Measurements from ENCODE around the gene KIAA1549. TPM values are rescaled to one million over a fixed set of nuclear protein-coding genes. Genes with fewer than 3 reads are reported as not detected.
"Not testable (repeated sequence)": the region's sequence is repeated elsewhere in the genome, so short reads cannot be mapped to it uniquely, and the experiment has no call there.

Gene KIAA1549
- polyA plus RNA-seq, 5 donors: 11.5 to 14.7 (median 14.5) TPM

GRCh38 chr7:138945154-138945553 lies 36.0 kb downstream of the KIAA1549 start:
- DNase-seq: no peak

DNA sequence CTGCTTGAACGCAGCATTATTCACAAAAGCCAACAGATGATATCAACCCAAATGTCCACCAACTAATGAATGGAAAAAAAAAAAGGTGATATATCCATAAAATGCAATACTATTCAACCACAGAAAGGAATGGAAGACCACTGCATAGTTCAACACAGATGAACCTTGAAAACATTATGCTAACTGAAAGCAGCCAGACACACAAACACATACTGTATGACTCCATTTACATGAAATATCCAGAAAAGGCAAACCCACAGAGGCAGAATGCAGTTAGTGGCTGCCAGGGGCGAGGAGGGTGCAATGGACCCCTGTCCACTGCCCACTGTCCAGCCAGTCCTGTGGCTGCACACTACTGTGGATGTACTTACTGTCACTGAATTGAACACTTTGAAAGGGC lies 36.6 kb downstream of the KIAA1549 start:
- DNase-seq: no peak

GRCh38 chr7:138943061-138943460 lies 38.1 kb downstream of the KIAA1549 start:
- no peak for DNase-seq

- no peak for DNase-seq
These were observed 39.6 kb downstream of the KIAA1549 start for GRCh38 chr7:138941545-138941944.

DNA sequence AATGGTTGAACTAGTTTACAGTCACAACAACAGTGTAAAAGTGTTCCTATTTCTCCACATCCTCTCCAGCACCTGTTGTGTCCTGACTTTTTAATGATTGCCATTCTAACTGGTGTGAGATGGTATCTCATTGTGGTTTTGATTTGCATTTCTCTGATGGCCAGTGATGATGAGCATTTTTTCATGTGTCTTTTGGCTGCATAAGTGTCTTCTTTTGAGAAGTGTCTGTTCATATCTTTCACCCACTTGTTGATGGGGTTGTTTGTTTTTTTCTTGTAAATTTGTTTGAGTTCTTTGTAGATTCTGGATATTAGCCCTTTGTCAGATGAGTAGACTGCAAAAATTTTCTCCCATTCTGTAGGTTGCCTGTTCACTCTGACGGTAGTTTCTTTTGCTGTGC lies 40.6 kb downstream of the KIAA1549 start:
- not testable (repeated sequence) for DNase-seq

DNA sequence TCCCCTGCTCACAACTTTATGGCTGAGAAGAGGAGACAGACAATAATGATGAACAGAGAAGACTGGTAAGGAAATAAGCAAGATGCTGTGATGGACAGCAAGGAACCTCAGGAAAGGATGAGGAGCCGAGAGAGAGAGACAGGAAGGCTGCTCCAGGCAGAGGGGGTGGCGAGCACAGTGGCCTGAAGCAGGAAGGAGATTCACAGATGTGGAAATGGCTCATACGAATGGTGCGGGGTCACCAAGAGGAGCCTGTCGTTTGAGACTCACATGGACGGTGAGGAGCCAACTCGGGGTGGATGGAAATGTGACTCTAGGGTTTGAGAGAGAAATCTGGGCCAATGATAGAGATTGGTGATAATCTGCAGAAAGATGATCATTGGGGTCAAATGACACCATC lies 43.7 kb downstream of the KIAA1549 start:
- no peak for DNase-seq

DNA sequence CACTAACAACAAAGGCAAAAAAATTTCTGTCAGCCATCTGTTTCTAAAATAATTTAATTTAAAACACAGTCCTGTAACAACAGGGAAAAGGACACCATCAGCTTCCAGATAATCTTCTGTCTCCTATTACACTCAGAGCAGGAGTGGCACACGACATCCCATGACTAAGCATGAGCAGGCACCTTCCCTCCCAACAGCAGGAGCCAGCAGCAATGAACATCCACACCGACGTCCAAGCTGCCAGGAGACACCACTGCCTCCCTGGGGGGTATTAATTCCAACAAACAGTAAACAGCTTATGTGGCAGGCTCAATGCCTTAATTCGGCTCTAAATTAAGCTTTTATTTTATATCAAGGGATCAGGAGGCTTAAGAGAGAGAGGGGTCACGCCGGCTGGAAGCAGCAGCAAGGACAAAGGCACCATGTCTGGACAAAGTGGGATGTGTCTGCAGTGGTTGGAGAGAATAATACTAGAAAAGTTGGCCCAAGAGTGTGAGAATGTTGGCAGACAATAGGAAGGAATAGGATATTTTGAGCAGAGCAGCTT lies 45.7 kb downstream of the KIAA1549 start:
- peak in 1 of 2 donors; percentile 23 for DNase-seq

- no peak for DNase-seq
These were observed 46.3 kb downstream of the KIAA1549 start for GRCh38 chr7:138934861-138935260.

- no peak for DNase-seq
These were observed 46.8 kb downstream of the KIAA1549 start for GRCh38 chr7:138934367-138934766.

DNA sequence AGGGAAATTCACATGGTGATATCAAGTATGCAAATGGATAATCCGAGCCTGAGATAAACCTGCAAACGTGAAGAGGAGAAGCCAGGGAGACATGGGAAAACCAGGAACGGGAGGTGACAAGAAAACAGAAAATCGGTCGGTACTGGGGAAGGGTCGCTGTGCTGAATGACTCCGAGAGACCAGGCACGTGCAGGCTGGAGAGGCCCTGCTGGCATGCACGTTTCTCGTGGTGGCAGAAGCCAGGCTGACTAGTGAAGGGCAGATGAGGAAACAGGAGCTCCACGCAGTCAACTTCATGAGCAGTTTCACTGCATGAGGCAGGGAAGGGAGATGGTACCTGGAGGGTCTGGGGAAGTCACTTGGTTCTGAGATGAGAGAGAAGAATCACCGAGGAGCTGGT lies 48.3 kb downstream of the KIAA1549 start:
- no peak for DNase-seq

- no peak for DNase-seq
These were observed 48.8 kb downstream of the KIAA1549 start for GRCh38 chr7:138932427-138932826.

DNA sequence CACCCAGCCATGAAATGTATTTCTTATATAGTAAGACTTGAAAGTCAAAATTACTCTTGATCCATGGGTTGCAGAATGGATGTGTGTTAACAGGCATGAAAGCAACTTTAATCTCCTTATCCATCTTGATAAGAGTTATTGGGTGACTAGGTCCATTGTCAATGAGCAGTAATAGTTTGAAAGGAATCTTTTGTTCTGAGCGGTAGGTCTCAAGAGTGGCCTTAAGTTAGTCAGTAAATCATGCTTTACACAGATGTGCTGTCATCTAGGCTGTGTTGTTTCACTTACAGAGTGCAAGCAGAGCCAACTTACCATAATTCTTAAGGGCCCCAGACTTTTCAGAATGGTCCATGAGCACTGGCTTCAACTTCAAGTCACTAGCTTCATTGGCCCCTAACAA lies 51.2 kb downstream of the KIAA1549 start:
- no peak for DNase-seq

GRCh38 chr7:138926241-138926612 lies 55.0 kb downstream of the KIAA1549 start:
- DNase-seq: no peak

DNA sequence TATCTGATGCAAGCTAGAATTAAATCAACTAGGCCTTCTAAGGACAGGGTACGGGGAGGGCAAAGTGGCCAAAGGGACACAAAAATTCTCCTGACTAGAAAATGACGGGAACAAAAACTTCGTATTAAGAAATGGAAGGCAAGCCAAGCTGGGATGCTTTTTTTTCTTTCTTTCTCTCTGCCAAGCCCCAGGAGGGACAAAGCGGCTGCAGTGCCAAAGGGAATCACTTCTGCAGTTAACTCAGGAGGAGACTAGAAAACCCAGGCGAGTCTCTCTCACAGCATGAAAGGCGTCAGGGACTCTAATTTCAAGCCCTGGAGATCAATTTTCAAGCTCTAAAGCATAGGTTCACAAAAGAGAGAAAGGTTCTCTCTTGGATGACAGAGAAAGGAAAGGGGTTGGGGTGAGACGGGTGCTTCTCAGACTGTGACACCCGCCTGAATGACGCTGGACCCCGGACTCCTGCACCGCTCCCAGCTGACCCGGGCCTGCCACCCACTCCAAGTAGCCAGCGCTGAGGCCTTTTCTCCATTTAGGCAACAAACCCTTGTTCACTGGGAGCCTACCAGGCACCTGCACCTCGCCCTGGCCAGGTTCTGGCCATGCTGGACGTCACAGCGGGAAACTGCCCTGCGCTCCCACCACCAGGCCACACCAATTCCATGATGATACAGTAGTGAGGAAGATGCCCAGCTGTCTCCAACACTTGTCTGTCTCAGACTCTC lies 56.5 kb downstream of the KIAA1549 start:
- DNase-seq: peak in 1 of 2 donors; percentile 32

- no peak for DNase-seq
These were observed 59.9 kb downstream of the KIAA1549 start for GRCh38 chr7:138921277-138921676.

DNA sequence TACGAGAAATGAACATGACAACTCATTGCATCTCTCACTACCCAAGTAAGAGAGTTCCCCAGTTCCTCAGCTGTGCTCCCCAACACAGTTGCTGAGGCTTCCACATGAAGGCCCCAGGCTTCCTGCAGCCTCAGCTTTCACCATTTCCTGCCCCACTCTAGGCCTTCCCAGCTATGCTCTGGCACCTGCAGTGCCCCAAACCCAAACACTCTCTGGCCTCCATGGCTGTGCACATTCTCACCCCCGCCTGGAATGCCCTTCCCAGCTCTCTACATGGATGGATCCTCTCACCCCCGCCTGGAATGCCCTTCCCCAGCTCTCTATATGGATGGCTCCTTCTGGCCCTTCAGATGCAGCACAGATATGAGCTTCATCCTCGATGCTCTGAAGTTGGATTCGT lies 61.3 kb downstream of the KIAA1549 start:
- no peak for DNase-seq

- no peak for DNase-seq
These were observed 62.0 kb downstream of the KIAA1549 start for GRCh38 chr7:138919216-138919615.

DNA sequence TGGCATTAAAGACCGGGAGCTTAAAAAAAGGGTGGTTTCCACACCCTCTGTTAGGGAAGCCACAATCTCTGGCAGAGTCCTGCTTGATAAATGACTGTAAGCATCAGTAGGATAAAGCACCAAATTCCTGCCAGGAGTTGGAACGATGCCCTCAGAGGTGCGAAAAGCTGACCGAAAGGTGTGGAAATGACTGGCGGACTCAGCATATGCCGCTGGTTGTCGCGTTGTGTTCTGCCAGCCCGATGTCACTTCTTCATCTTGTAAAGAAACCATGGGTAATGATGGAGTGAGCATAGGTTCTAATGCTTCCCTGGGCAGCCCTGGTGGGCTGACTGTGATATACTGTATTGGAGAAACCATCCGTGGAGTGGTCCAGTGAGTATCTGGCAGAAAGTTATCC lies 62.4 kb downstream of the KIAA1549 start:
- DNase-seq: no peak

DNA sequence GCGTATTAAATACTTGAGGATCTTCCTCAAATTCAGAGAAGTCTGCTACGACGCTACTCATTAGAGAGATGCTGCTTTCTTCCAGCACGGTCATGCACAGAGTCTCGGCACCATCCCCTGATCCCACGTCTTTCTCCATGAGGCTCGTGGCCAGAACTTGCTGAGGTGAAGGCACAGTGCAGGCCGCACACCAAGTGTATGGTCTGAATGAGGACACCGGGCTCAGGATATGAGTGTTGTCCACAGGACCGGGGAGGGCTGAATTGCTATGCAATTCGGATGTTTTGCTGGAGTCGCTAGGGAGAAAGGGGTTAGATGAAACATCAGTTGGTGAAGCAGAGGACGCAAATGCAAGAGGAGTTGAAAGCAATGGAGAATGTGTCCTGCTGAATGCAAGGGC lies 63.0 kb downstream of the KIAA1549 start:
- no peak for DNase-seq

DNA sequence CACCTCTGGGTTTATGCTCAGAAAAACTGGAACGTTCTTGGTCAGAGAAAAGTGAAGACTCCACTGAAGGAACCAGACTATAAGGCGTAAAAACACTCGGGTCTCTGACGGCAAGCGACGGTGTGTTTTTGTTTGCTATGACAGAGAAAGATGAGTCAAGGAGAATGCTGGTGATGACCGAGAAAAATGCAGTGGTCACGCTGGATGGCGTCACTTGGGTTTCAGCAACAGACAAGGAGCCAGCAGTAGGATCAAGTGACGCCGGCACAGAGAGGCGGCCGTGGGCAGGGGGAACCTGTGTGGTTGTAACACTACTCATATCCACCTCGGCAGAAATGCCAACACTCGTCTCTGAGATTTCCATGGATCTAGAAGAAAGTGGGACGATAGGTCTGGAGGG lies 63.4 kb downstream of the KIAA1549 start:
- DNase-seq: no peak

DNA sequence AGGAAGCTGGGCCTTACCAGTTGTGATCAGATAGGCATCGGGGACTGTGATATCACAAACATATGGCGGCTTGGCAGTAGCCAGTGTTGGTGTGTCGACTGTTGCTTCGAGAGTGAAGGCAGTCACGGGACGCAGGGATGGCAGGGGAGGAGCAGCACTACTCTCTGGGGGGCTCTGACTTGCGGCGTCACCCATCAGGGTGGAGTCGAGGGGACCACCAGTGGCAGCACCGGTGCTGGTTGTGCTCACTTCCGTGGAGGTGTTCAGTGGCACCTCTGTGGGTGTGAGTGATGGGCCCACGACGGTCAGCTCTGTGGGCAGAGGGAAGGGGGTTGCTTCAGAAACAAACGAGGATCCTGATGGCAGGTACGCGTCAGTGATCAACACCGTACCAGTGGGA lies 64.5 kb downstream of the KIAA1549 start:
- no peak for DNase-seq

DNA sequence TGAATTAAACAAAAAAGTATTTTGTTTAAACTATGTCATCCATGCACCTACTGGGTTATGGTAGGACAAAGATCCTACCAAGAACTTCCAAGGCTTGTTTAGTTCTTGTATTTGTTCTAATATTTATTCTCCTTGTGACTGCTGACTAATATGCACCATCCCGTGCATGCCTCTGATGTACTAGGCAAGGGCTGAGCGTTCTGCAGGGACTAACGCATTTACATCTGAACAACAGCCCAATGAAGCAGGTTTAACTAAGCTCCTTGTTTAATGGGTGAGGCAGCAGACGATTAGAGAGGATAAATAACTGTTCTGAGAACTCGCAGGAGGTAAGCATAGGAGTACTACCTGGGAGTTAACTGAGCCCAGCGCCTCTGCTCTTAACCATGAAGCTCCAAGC lies 64.9 kb downstream of the KIAA1549 start:
- DNase-seq: no peak

- no peak for DNase-seq
These were observed 67.4 kb downstream of the KIAA1549 start for GRCh38 chr7:138913783-138914182.

GRCh38 chr7:138911007-138911406 lies 70.2 kb downstream of the KIAA1549 start:
- no peak for DNase-seq
